ENCODE data around the gene FRMD4A. TPM values are rescaled to one million over a fixed set of nuclear protein-coding genes. Genes with fewer than 3 reads are reported as not detected.

Gene FRMD4A
- total RNA-seq, 1 experiment from 2014 or later, result 19.6 TPM

DNA sequence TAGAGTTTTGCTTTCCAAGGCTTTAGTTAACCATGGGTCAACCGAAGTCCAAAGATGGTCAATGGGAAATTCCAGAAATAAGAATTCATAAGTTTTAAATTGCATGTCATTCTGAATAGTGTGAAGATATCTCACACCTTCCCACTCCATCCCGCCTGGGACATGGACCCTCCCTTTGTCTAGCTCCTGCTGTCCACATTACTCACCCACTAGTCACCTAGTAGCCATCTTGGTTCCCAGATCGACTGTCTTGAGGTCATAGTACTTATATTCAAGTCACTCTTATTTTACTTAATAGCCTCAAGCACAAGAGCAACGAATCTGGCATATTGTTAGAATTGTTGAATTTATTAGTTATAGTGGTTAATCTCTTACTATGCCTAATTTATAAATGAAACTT lies 377.4 kb downstream of the FRMD4A start:
- Histone ChIP-seq H2BK15ac (ENCODE audit: low read depth, low read length) (no peak overlapping the region), H2BK12ac (ENCODE audit: insufficient read length, low read depth, low read length) (no peak overlapping the region), H3K23ac (ENCODE audit: insufficient read length, low read depth, low read length) (no peak overlapping the region), H4K20me1 (ENCODE audit: control insufficient read depth, insufficient read depth, insufficient read length) (no peaks in the 10 kb centered on the region), H3K27ac (ENCODE audit: insufficient read length, low read depth, low read length) (no peak overlapping the region), H4K5ac (ENCODE audit: insufficient read length, low read depth, low read length) (no peak overlapping the region), H3T11ph (ENCODE audit: low read length) (no peak overlapping the region), H3K4ac (ENCODE audit: low read depth, low read length) (no peak overlapping the region), H3K18ac (ENCODE audit: insufficient read length, low read depth, low read length) (no peak overlapping the region), H3K56ac (ENCODE audit: insufficient read length, low read depth, low read length) (no peak overlapping the region), H3K4me2 (ENCODE audit: insufficient read depth, insufficient read length, low read length) (no peak overlapping the region), H2AFZ (ENCODE audit: low read length) (no peak overlapping the region), H3K14ac (ENCODE audit: insufficient read depth, low read length) (no peak overlapping the region), H2BK120ac (ENCODE audit: low read depth, low read length, poor library complexity, severe bottlenecking) (no peak overlapping the region), H2BK20ac (ENCODE audit: low read depth, low read length, poor library complexity, severe bottlenecking) (no peak overlapping the region), H4K91ac (ENCODE audit: insufficient read length, low read depth, low read length) (no peak overlapping the region), H4K8ac (replicated peaks; ENCODE audit: insufficient read length, low read depth, low read length) (no peak overlapping the region), H3K79me1 (ENCODE audit: insufficient read depth, low read depth, low read length, poor library complexity, severe bottlenecking) (no peaks in the 10 kb centered on the region), H3K79me2 (ENCODE audit: insufficient read depth, low read length) (no peaks in the 10 kb centered on the region), H3K23me2 (ENCODE audit: insufficient read length, low read depth, low read length, poor library complexity, severe bottlenecking) (no peaks in the 10 kb centered on the region), H3K4me1 (ENCODE audit: insufficient read depth, low read length) (peaks cover 4% of the 10 kb centered on the region; the same call in 1 of the 2 replicates), H2BK5ac (ENCODE audit: insufficient read length, low read length) (no peak overlapping the region), H3K9ac (ENCODE audit: extremely low read depth, insufficient read length, low read length) (no peak overlapping the region), H3K27me3 (ENCODE audit: insufficient read depth, low read length) (no peaks in the 10 kb centered on the region), H3K9me3 (ENCODE audit: control insufficient read depth, low read depth, low read length) (no peaks in the 10 kb centered on the region), H2AK5ac (ENCODE audit: insufficient read length, low read length) (no peak overlapping the region)
- peaks cover 4 to 7% of the 10 kb centered on the region in 2 experiments; a peak in 3 of 5 replicates for H3K9me3 Mint-ChIP-seq
- peaks cover 12 to 18% of the 10 kb centered on the region in 2 experiments for H3K4me1 Mint-ChIP-seq
- H3K4me3 Mint-ChIP-seq, result no peak overlapping the region
- peaks cover 0 to 11% (median 3%) of the 10 kb centered on the region in 3 experiments; a peak in 4 of 7 replicates for H3K36me3 Mint-ChIP-seq (ENCODE audit: insufficient read depth in 1 of 3, low read depth in 3 of 3)
- no peak overlapping the region for H3K27ac Mint-ChIP-seq
- TF ChIP-seq, protein P1, sequence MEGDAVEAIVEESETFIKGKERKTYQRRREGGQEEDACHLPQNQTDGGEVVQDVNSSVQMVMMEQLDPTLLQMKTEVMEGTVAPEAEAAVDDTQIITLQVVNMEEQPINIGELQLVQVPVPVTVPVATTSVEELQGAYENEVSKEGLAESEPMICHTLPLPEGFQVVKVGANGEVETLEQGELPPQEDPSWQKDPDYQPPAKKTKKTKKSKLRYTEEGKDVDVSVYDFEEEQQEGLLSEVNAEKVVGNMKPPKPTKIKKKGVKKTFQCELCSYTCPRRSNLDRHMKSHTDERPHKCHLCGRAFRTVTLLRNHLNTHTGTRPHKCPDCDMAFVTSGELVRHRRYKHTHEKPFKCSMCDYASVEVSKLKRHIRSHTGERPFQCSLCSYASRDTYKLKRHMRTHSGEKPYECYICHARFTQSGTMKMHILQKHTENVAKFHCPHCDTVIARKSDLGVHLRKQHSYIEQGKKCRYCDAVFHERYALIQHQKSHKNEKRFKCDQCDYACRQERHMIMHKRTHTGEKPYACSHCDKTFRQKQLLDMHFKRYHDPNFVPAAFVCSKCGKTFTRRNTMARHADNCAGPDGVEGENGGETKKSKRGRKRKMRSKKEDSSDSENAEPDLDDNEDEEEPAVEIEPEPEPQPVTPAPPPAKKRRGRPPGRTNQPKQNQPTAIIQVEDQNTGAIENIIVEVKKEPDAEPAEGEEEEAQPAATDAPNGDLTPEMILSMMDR (conservative IDR thresholded peaks at IDR 0.05), result no peak
- no peak for DNase-seq
- no CpG with 5 or more reads among the region's 4 CpGs for WGBS (ENCODE audit: extremely low coverage, insufficient read length, low lambda C conversion rate)
- no peaks in the 10 kb centered on the region; the same call in 1 of the 2 replicates for H3K27me3 Mint-ChIP-seq (ENCODE audit: low read depth)

Measured in H9 (cell line).